ENCODE data around the gene PSD4.

PSD4 gene

DNA sequence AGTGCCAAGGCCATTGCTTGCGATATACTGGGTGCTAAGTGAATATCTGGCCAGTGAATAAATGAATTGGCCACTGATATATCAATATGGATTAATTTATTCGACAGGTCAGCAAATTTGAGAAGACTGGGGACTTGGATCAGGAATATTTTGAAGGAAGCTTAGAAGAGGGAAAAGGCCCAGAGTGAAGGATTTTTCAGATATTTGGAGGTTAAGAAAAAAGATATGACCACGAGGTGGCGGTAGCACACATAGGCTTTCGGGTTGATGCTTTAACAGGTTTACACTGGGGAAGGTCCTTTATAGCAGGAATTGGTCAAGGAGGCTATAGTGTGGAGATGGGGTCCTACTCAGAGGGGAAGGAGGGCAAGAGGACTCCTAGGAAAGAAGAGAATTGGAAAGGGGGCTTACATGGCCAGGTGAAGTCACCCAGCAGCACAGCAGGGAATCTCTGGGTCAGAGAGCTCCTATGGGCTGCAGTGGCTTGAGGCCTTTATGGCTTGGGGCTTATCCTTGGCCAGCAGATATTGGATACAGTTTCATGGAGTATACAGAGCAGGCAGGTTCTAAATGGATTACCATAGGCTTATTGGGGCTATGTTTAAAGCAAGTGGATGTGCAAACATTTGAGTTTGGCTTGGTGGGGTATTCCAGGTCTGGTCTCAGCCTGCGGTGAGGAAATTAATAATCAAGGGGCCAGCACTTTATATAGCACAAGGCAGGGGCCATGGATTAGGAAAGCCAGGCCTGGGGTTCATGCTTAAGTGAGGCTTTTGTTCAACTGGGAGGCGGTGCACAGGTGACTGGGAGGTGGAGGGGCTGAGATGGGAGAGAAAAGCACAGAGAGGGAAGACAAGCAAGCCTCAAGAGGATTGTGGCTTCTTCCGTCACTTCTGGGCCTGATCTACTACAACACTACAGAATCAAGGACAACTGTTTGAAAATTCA is 36.7 kb upstream of the PSD4 start:
- no peak overlapping the region for H3K4me3 ChIP-seq (ENCODE audit: low read depth, low read length)
- DNase-seq (ENCODE audit: low read depth) = no peak
- TF ChIP-seq, protein P1, sequence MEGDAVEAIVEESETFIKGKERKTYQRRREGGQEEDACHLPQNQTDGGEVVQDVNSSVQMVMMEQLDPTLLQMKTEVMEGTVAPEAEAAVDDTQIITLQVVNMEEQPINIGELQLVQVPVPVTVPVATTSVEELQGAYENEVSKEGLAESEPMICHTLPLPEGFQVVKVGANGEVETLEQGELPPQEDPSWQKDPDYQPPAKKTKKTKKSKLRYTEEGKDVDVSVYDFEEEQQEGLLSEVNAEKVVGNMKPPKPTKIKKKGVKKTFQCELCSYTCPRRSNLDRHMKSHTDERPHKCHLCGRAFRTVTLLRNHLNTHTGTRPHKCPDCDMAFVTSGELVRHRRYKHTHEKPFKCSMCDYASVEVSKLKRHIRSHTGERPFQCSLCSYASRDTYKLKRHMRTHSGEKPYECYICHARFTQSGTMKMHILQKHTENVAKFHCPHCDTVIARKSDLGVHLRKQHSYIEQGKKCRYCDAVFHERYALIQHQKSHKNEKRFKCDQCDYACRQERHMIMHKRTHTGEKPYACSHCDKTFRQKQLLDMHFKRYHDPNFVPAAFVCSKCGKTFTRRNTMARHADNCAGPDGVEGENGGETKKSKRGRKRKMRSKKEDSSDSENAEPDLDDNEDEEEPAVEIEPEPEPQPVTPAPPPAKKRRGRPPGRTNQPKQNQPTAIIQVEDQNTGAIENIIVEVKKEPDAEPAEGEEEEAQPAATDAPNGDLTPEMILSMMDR (IDR thresholded peaks at IDR 0.05; ENCODE audit: low read depth, low read length, missing control alignments) = peak; percentile 66

DNA sequence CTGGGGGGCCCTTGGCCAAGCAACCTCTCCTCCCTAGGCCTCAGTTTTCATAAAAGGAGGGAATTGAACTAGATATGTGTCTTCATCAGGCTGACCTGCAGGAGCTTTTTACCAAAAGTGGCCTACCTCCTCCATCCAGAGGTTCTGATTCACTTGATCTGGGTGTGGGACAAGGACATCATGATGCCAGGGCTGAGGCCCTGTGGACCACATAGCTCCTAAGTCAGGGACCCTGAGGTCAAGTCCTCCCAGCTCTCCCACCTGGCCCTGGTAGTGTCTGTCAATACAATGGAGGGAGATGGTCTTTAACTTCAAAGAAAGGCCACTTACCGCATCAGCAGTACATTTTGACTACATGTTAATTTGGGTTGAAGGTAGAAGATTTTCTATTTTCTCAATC is 35.9 kb upstream of the PSD4 start:
- H3K4me3 ChIP-seq (ENCODE audit: low read depth, low read length) = no peak overlapping the region
- DNase-seq (ENCODE audit: low read depth) = no peak
- TF ChIP-seq, protein P1 (IDR thresholded peaks at IDR 0.05; ENCODE audit: low read depth, low read length, missing control alignments) = no peak

DNA sequence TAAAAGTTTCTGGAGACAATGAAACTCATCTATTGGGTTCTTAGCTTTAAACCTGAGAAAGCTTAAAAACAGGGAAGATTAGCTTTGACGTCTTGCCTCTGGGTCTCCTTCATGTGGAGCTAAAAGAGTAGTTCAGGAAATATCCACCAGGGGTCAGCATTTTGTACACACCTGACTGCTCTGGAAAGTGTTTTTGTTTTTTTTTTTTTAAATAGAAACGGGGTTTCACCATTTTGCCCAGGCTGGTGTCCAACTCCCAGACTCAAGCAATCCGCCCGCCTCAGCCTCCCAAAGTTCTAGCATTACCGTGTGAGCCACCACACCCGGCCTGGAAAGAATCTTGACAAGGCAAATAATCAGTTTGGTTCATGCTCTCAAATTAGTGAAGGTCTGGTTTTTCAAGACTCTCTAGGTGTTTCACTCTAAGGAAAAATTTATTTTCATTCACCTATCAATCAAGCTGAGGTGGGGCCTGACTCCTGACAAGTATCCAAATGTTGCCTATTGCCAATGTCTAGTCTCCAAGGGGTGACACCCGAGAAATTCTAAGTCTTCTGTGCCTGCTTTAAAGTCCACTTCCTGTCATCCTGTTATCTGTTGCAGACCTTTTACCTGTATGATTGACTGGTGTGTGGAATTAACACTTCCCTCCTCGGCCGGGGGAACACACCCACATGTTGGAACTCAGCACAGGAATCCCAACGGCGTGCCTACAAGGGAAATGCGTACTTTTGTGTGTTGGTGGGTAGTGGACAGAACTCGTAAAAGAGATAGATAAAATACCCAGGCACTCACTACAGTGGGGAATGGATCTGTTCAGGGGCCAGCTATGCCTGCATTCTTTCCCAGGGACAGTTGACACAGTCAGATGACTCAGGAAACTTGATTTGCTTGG is 35.1 kb upstream of the PSD4 start:
- H3K4me3 ChIP-seq (ENCODE audit: low read depth, low read length) = no peak overlapping the region
- TF ChIP-seq, protein P1 (IDR thresholded peaks at IDR 0.05; ENCODE audit: low read depth, low read length, missing control alignments) = peak; percentile 67

DNA sequence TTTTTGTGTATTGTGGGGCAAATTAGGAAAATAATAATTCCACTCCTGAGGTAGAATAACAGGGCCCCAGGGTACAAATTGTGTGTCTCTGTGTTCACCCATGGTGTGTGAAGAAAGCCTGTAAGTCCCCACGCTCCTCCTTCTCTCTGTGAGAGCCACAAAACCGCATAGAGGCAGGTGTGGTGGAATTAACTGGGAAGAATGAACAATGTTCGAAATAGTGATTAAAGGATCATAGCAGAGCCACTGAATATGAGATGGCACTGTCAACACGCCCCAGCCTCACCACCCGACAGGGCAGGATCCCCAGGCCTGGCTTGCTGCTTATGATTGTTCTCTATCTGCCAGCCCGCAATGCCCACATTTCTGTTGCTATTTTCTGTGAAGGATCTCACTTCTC is 32.3 kb upstream of the PSD4 start:
- no peak for DNase-seq (ENCODE audit: low read depth)
- no peak overlapping the region for H3K4me3 ChIP-seq (ENCODE audit: low read depth, low read length)
- TF ChIP-seq, protein P1 (IDR thresholded peaks at IDR 0.05; ENCODE audit: low read depth, low read length, missing control alignments) = no peak

More for the DNA sequence above, 35.1 kb upstream of the PSD4 start:
- peak; percentile 68 for DNase-seq (ENCODE audit: low read depth)

DNA sequence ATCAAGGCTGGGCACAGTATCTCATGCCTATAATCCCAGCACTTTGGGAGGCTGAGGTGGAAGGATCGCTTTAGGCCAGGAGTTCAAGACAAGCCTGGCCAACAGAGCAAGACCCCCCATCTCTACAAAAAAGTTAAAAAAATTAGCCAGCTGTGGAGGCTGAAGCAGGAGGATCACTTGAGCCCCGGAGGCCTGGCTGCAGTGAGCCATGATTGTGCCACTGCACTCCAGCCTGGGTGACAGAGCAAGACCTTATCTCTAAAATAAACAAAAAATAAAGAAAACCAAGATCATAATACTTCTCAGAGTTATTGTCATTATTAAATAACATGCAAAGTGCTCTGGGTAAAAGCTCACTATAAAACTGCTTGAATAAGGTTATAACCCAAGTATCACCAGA is 31.5 kb upstream of the PSD4 start:
- TF ChIP-seq, protein P1 (IDR thresholded peaks at IDR 0.05; ENCODE audit: low read depth, low read length, missing control alignments) = no peak
- no peak for DNase-seq (ENCODE audit: low read depth)

DNA sequence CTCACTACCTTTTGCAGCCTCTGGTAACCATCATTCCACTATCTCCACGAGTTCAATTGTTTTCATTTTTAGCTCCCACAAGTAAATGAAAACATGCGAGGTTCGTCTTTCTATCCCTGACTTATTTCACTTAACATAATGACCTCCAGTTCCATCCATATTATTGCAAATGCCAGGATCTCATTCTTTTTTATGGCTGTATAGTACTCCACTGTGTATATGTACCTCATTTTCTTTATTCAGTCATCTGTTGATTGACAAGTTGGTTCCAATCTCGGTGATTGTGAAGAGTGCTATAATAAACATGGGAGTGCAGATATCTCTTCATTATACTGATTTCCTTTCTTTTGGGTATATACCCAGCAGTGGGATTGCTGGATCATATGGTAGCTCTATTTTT is 29.5 kb upstream of the PSD4 start:
- DNase-seq (ENCODE audit: low read depth) = no peak
- TF ChIP-seq, protein P1 (IDR thresholded peaks at IDR 0.05; ENCODE audit: low read depth, low read length, missing control alignments) = no peak
- no peak overlapping the region for H3K4me3 ChIP-seq (ENCODE audit: low read depth, low read length)

More for the DNA sequence above, 31.5 kb upstream of the PSD4 start:
- no peak overlapping the region for H3K4me3 ChIP-seq (ENCODE audit: low read depth, low read length)
